ENCODE measurements around the gene SWAP70. TPM values are rescaled to one million over a fixed set of nuclear protein-coding genes. Genes with fewer than 3 reads are reported as not detected.
A peak's percentile ranks its signal among the peaks of the same experiment; 100 is the strongest.
"Not testable (repeated sequence)": the region's sequence is repeated elsewhere in the genome, so short reads cannot be mapped to it uniquely, and the experiment has no call there.

The SWAP70 gene
- total RNA-seq, 1 experiment from 2014 or later: 22.1 TPM

GRCh38 chr11:9738116-9738515 lies 74.2 kb downstream of the SWAP70 start:
- no peak for DNase-seq (ENCODE audit: low read depth)
- in situ Hi-C loops (cut with HindIII; ENCODE audit: low pct_unique_long_range_greater_than_20kb, low sequenced_read_pairs): no loop called here

- in situ Hi-C loops (cut with HindIII; ENCODE audit: low pct_unique_long_range_greater_than_20kb, low sequenced_read_pairs): no loop called here
- no peak for DNase-seq (ENCODE audit: low read depth)
Measured at GRCh38 chr11:9738707-9739106, 74.8 kb downstream of the SWAP70 start.

- no peak for DNase-seq (ENCODE audit: low read depth)
- in situ Hi-C loops (cut with HindIII; ENCODE audit: low pct_unique_long_range_greater_than_20kb, low sequenced_read_pairs): no loop called here
Measured at GRCh38 chr11:9739123-9739900, 75.4 kb downstream of the SWAP70 start.

GRCh38 chr11:9740202-9740883 lies 76.5 kb downstream of the SWAP70 start:
- no peak for DNase-seq (ENCODE audit: low read depth)
- in situ Hi-C loops (cut with HindIII; ENCODE audit: low pct_unique_long_range_greater_than_20kb, low sequenced_read_pairs): no loop called here

GRCh38 chr11:9741260-9741659 lies 77.4 kb downstream of the SWAP70 start:
- in situ Hi-C loops (cut with HindIII; ENCODE audit: low pct_unique_long_range_greater_than_20kb, low sequenced_read_pairs): no loop called here
- no peak for DNase-seq (ENCODE audit: low read depth)

GRCh38 chr11:9743512-9743911 lies 79.6 kb downstream of the SWAP70 start:
- DNase-seq (ENCODE audit: low read depth); in situ Hi-C loops (cut with HindIII; ENCODE audit: low pct_unique_long_range_greater_than_20kb, low sequenced_read_pairs): not testable (repeated sequence)

GRCh38 chr11:9745411-9746211 lies 81.7 kb downstream of the SWAP70 start:
- in situ Hi-C loops (cut with HindIII; ENCODE audit: low pct_unique_long_range_greater_than_20kb, low sequenced_read_pairs): no loop called here
- DNase-seq (ENCODE audit: low read depth): no peak

- no peak for DNase-seq (ENCODE audit: low read depth)
- in situ Hi-C loops (cut with HindIII; ENCODE audit: low pct_unique_long_range_greater_than_20kb, low sequenced_read_pairs): no loop called here
Measured at GRCh38 chr11:9747229-9747628, 83.4 kb downstream of the SWAP70 start.

- in situ Hi-C loops (cut with HindIII; ENCODE audit: low pct_unique_long_range_greater_than_20kb, low sequenced_read_pairs): no loop called here
- DNase-seq (ENCODE audit: low read depth): no peak
Measured at GRCh38 chr11:9747828-9748227, 84.0 kb downstream of the SWAP70 start.

- in situ Hi-C loops (cut with HindIII; ENCODE audit: low pct_unique_long_range_greater_than_20kb, low sequenced_read_pairs): no loop called here
- peak; percentile 72 for DNase-seq (ENCODE audit: low read depth)
Measured at GRCh38 chr11:9748361-9748970, 84.6 kb downstream of the SWAP70 start.

GRCh38 chr11:9750551-9750950 lies 86.7 kb downstream of the SWAP70 start:
- in situ Hi-C loops (cut with HindIII; ENCODE audit: low pct_unique_long_range_greater_than_20kb, low sequenced_read_pairs): no loop called here
- no peak for DNase-seq (ENCODE audit: low read depth)

- no peak for DNase-seq (ENCODE audit: low read depth)
- in situ Hi-C loops (cut with HindIII; ENCODE audit: low pct_unique_long_range_greater_than_20kb, low sequenced_read_pairs): no loop called here
Measured at GRCh38 chr11:9752091-9752490, 88.2 kb downstream of the SWAP70 start.

GRCh38 chr11:9753021-9753420 lies 89.1 kb downstream of the SWAP70 start:
- DNase-seq (ENCODE audit: low read depth): no peak
- in situ Hi-C loops (cut with HindIII; ENCODE audit: low pct_unique_long_range_greater_than_20kb, low sequenced_read_pairs): no loop called here

- in situ Hi-C loops (cut with HindIII; ENCODE audit: low pct_unique_long_range_greater_than_20kb, low sequenced_read_pairs): no loop called here
- DNase-seq (ENCODE audit: low read depth): peak; percentile 30
Measured at GRCh38 chr11:9754010-9754471, 90.2 kb downstream of the SWAP70 start.

GRCh38 chr11:9755561-9756185 lies 91.8 kb downstream of the SWAP70 start:
- in situ Hi-C loops (cut with HindIII; ENCODE audit: low pct_unique_long_range_greater_than_20kb, low sequenced_read_pairs): no loop called here
- no peak for DNase-seq (ENCODE audit: low read depth)

GRCh38 chr11:9756461-9756860 lies 92.6 kb downstream of the SWAP70 start:
- DNase-seq (ENCODE audit: low read depth): no peak
- in situ Hi-C loops (cut with HindIII; ENCODE audit: low pct_unique_long_range_greater_than_20kb, low sequenced_read_pairs): no loop called here

GRCh38 chr11:9756878-9757277 lies 93.0 kb downstream of the SWAP70 start:
- no peak for DNase-seq (ENCODE audit: low read depth)
- in situ Hi-C loops (cut with HindIII; ENCODE audit: low pct_unique_long_range_greater_than_20kb, low sequenced_read_pairs): no loop called here

Measured in Caki2 (cell line).